Measurements from ENCODE around the gene NARS2.
A peak's percentile ranks its signal among the peaks of the same experiment; 100 is the strongest.
"Not testable (repeated sequence)": the region's sequence is repeated elsewhere in the genome, so short reads cannot be mapped to it uniquely, and the experiment has no call there.

NARS2 gene

GRCh38 chr11:78467931-78468330 lies 106.7 kb downstream of the NARS2 start:
- Histone ChIP-seq H2AFZ (ENCODE audit: low read depth, low read length, severe bottlenecking) (no peak overlapping the region), H3K9ac (ENCODE audit: low read length) (no peak overlapping the region), H3K36me3 (ENCODE audit: low read length) (no peaks in the 10 kb centered on the region), H3F3A (ENCODE audit: insufficient read depth) (peaks cover 14% of the 10 kb centered on the region; the same call in 1 of the 2 replicates), H3K9me2 (replicated peaks; ENCODE audit: insufficient read depth, low read length) (no peaks in the 10 kb centered on the region), H3K27ac (ENCODE audit: low read depth, low read length) (no peak overlapping the region), H3K4me2 (ENCODE audit: low read depth, low read length, poor library complexity, severe bottlenecking) (no peak overlapping the region), H3K9me3 (ENCODE audit: insufficient read depth, low read length) (no peaks in the 10 kb centered on the region), H4K20me1 (ENCODE audit: low read depth, low read length) (no peaks in the 10 kb centered on the region), H3K4me3 (ENCODE audit: insufficient read depth, low read length, poor library complexity, severe bottlenecking) (no peak overlapping the region), H3K79me2 (ENCODE audit: insufficient read depth, low read length) (no peaks in the 10 kb centered on the region), H3K27me3 (ENCODE audit: low read length) (no peaks in the 10 kb centered on the region)
- TF ChIP-seq CTCF (IDR thresholded peaks at IDR 0.05; ENCODE audit: insufficient read depth, low read length, poor library complexity, severe bottlenecking) (no peak), EZH2phosphoT487 (conservative IDR thresholded peaks at IDR 0.05; ENCODE audit: low read length) (no peak)

GRCh38 chr11:78467370-78467769 lies 107.3 kb downstream of the NARS2 start:
- no peak overlapping the region for H3K4me2 ChIP-seq (ENCODE audit: low read depth, low read length, poor library complexity, severe bottlenecking)
- H3K9ac ChIP-seq (ENCODE audit: low read length), result no peak overlapping the region
- 0 out of 2 replicates have a peak, but pooled peaks cover 4% of the 10 kb centered on the region for H3K36me3 ChIP-seq (ENCODE audit: low read length)
- H4K20me1 ChIP-seq (ENCODE audit: low read depth, low read length), result no peaks in the 10 kb centered on the region
- peaks cover 14% of the 10 kb centered on the region; the same call in 1 of the 2 replicates for H3F3A ChIP-seq (ENCODE audit: insufficient read depth)
- no peaks in the 10 kb centered on the region for H3K9me2 ChIP-seq (replicated peaks; ENCODE audit: insufficient read depth, low read length)
- no peak overlapping the region for H3K27ac ChIP-seq (ENCODE audit: low read depth, low read length)
- H3K9me3 ChIP-seq (ENCODE audit: insufficient read depth, low read length), result no peaks in the 10 kb centered on the region
- no peak overlapping the region for H2AFZ ChIP-seq (ENCODE audit: low read depth, low read length, severe bottlenecking)
- no peak overlapping the region for H3K4me3 ChIP-seq (ENCODE audit: insufficient read depth, low read length, poor library complexity, severe bottlenecking)
- TF ChIP-seq CTCF (IDR thresholded peaks at IDR 0.05; ENCODE audit: insufficient read depth, low read length, poor library complexity, severe bottlenecking) (no peak), EZH2phosphoT487 (conservative IDR thresholded peaks at IDR 0.05; ENCODE audit: low read length) (no peak)
- H3K27me3 ChIP-seq (ENCODE audit: low read length), result no peaks in the 10 kb centered on the region
- no peaks in the 10 kb centered on the region for H3K79me2 ChIP-seq (ENCODE audit: insufficient read depth, low read length)

- no peak overlapping the region for H2AFZ ChIP-seq (ENCODE audit: low read depth, low read length, severe bottlenecking)
- H3K9me2 ChIP-seq (replicated peaks; ENCODE audit: insufficient read depth, low read length), result no peaks in the 10 kb centered on the region
- no peaks in the 10 kb centered on the region for H4K20me1 ChIP-seq (ENCODE audit: low read depth, low read length)
- H3K27ac ChIP-seq (ENCODE audit: low read depth, low read length), result peak overlapping the region; percentile 70
- peak overlapping the region; percentile 28; the same call in 1 of the 2 replicates for H3K9ac ChIP-seq (ENCODE audit: low read length)
- no peak overlapping the region for H3K4me3 ChIP-seq (ENCODE audit: insufficient read depth, low read length, poor library complexity, severe bottlenecking)
- no peaks in the 10 kb centered on the region for H3K79me2 ChIP-seq (ENCODE audit: insufficient read depth, low read length)
- peak overlapping the region; percentile 42 for H3K4me2 ChIP-seq (ENCODE audit: low read depth, low read length, poor library complexity, severe bottlenecking)
- no peak for TF ChIP-seq CTCF (IDR thresholded peaks at IDR 0.05; ENCODE audit: insufficient read depth, low read length, poor library complexity, severe bottlenecking)
- TF ChIP-seq EZH2phosphoT487 (conservative IDR thresholded peaks at IDR 0.05; ENCODE audit: low read length), result no peak
- H3K27me3 ChIP-seq (ENCODE audit: low read length), result no peaks in the 10 kb centered on the region
- H3F3A ChIP-seq (ENCODE audit: insufficient read depth), result peaks cover 13% of the 10 kb centered on the region; the same call in 1 of the 2 replicates
- H3K9me3 ChIP-seq (ENCODE audit: insufficient read depth, low read length), result no peaks in the 10 kb centered on the region
- peaks cover 17% of the 10 kb centered on the region for H3K36me3 ChIP-seq (ENCODE audit: low read length)
Observed at GRCh38 chr11:78465169-78465942, 109.3 kb downstream of the NARS2 start.

DNA sequence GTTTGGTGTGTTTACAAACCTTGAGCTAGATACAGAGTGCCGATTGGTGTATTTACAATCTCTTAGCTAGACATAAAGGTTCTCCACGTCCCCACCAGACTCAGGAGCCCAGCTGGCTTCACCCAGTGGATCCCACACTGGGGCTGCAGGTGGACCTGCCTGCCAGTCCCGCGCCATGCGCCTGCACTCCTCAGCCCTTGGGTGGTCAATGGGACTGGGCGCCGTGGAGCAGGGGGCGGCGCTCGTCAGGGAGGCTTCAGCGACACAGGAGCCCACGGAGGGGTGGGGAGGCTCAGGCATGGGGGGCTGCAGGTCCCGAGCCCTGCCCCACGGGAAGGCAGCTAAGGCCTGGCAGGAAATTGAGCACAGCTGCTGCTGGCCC lies 109.9 kb downstream of the NARS2 start:
- H3K4me2 ChIP-seq (ENCODE audit: low read depth, low read length, poor library complexity, severe bottlenecking); H4K20me1 ChIP-seq (ENCODE audit: low read depth, low read length); H3K79me2 ChIP-seq (ENCODE audit: insufficient read depth, low read length); H2AFZ ChIP-seq (ENCODE audit: low read depth, low read length, severe bottlenecking); H3K27me3 ChIP-seq (ENCODE audit: low read length); H3K4me3 ChIP-seq (ENCODE audit: insufficient read depth, low read length, poor library complexity, severe bottlenecking); H3K9me2 ChIP-seq (replicated peaks; ENCODE audit: insufficient read depth, low read length); H3K9ac ChIP-seq (ENCODE audit: low read length); H3K9me3 ChIP-seq (ENCODE audit: insufficient read depth, low read length): not testable (repeated sequence)
- peaks cover 21% of the 10 kb centered on the region for H3K36me3 ChIP-seq (ENCODE audit: low read length)
- H3K27ac ChIP-seq (ENCODE audit: low read depth, low read length), result peak overlapping the region; percentile 70; the same call in 1 of the 2 replicates
- H3F3A ChIP-seq (ENCODE audit: insufficient read depth), result peaks cover 12% of the 10 kb centered on the region; the same call in 1 of the 2 replicates

All from SU-DHL-6 (cell line).